Measurements from ENCODE around the gene ZNF554. TPM values are rescaled to one million over a fixed set of nuclear protein-coding genes. Genes with fewer than 3 reads are reported as not detected.

The ZNF554 gene
- total and polyA plus RNA-seq, 2 of the 8 experiments (the other 6 are each of a cell fraction or from before 2014, with no cell fraction given), result 1.8 to 5.7 TPM

DNA sequence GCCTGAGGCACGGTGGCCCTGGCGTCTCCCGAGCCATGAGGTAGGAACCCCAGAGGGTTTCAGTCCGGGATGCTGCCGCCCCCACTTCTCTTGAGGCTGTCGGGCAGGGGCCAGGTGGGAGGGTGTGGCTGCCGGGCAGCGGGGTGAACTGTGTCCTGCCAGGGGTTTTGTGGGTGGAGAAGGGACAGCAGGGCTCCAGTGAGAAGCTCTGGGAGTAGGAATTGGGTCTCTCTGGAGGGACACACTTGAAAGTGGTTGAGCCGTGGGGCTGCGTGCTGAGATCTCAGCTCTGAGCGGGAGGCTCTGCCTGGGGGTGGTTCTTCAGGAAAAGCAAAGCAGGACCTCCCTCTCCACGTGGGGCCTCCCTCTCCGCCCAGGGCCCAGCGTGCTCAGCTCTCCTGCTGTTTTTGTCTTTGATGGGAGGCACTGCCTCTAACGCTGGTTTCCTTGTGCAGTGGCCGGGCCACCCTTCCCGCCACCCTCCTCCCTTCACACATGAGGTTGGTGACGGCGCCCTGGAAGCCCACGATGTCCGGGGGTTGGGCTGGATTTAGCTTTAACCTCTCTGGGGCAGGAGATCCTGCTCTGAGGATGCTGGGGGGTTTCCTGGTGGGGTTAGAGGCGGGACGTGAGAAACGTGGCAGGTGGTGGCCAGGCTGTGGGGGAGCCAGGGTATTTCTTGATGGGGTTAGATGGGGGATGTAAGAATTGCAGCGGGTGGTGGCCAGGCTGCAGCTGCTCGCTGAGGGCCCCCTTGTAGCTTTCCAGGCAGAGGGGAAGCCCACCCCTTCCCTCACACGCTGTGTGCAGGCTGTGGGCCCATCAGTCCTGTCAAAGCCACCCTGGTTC lies 15.3 kb upstream of the ZNF554 start:
- Histone ChIP-seq H2BK120ac (replicated peaks; ENCODE audit: low read depth, low read length) (no peak overlapping the region), H3K27ac (ENCODE audit: low read depth, low read length) (no peak overlapping the region), H4K5ac (ENCODE audit: insufficient read length, low read depth, low read length) (no peak overlapping the region), H3K56ac (replicated peaks; ENCODE audit: insufficient read length, low read depth, low read length) (no peak overlapping the region), H3K23me2 (ENCODE audit: low read depth, low read length) (peaks cover 7% of the 10 kb centered on the region; the same call in 1 of the 2 replicates), H3K14ac (ENCODE audit: insufficient read length) (no peak overlapping the region), H3K23ac (ENCODE audit: insufficient read length) (no peak overlapping the region), H4K91ac (replicated peaks; ENCODE audit: insufficient read length, low read length) (no peak overlapping the region), H3K27me3 (replicated peaks in 1 of 4; ENCODE audit: control insufficient read depth in 3 of 4, extremely low read depth in 1 of 4, insufficient read depth in 3 of 4, low read length in 3 of 4) (no peaks in the 10 kb centered on the region), H3K4me1 (replicated peaks in 1 of 4; ENCODE audit: control insufficient read depth in 3 of 4, insufficient read depth in 4 of 4, low read length in 3 of 4) (no peaks in the 10 kb centered on the region; a peak in 1 of 7 replicates), H3K4me3 (ENCODE audit: extremely low read depth in 1 of 4, insufficient read depth in 2 of 4, low read depth in 3 of 4, low read length in 4 of 4) (no peak overlapping the region), H3K79me2 (ENCODE audit: control insufficient read depth in 1 of 2, insufficient read depth in 2 of 2, low read length in 2 of 2) (no peaks in the 10 kb centered on the region), H2BK5ac (ENCODE audit: low read depth, low read length) (no peak overlapping the region), H2BK15ac (ENCODE audit: low read length) (no peak overlapping the region), H3K36me3 (ENCODE audit: control insufficient read depth in 2 of 4, insufficient read depth in 4 of 4, low read length in 3 of 4) (peaks cover 9 to 68% (median 50%) of the 10 kb centered on the region in 4 experiments; a peak in 7 of 8 replicates), H3K18ac (ENCODE audit: extremely low read depth, low read length) (no peak overlapping the region), H2AFZ (ENCODE audit: low read length) (no peak overlapping the region), H3K9ac (replicated peaks in 1 of 4; ENCODE audit: extremely low read depth in 1 of 4, low read depth in 3 of 4, low read length in 3 of 4) (no peak overlapping the region), H2AK5ac (ENCODE audit: low read depth, low read length) (no peak overlapping the region), H4K20me1 (replicated peaks in 1 of 2; ENCODE audit: control insufficient read depth in 1 of 2, insufficient read depth in 2 of 2, low read length in 2 of 2) (peaks cover 7 to 32% of the 10 kb centered on the region in 2 experiments), H4K8ac (ENCODE audit: extremely low read depth, insufficient read depth, low read length) (no peak overlapping the region), H2BK12ac (ENCODE audit: low read depth, low read length) (no peak overlapping the region), H2BK20ac (ENCODE audit: low read length) (no peak overlapping the region), H3K4me2 (ENCODE audit: insufficient read depth in 1 of 2, low read depth in 2 of 2, low read length in 2 of 2) (no peak overlapping the region), H3K9me3 (ENCODE audit: insufficient read depth in 2 of 2, low read depth in 1 of 2, low read length in 1 of 2) (no peaks in the 10 kb centered on the region), H3K79me1 (ENCODE audit: low read depth, low read length) (peaks cover 11% of the 10 kb centered on the region), H3K4ac (replicated peaks; ENCODE audit: insufficient read length, low read depth, low read length) (no peak overlapping the region)
- FAIRE-seq (no peak), DNase-seq (ENCODE audit: low read depth in 1 of 2, low spot score in 2 of 2) (no peak)
- 93% methylated on average over 25 of the region's 27 CpGs; no CpG with 5 or more reads in 1 of the 2 experiments for WGBS, 2 experiments (ENCODE audit: extremely low coverage in 1 of 2, insufficient coverage in 1 of 2, insufficient read length in 1 of 2, insufficient replicate concordance in 2 of 2, low coverage in 1 of 2, low lambda C conversion rate in 2 of 2, missing lambda C conversion rate in 1 of 2)
- CTCF ChIA-PET (ENCODE audit: partially characterized antibody), result interaction anchor here (0.6 to 1.1 kb wide), 2 partner anchors 15 to 121 kb away, joined by 3 read pairs; no protein-coding TSS in a partner anchor
- POLR2A ChIA-PET (ENCODE audit: partially characterized antibody), result interaction anchor here (1.5 to 2.0 kb wide), 2 partner anchors 10 to 76 kb away, joined by 3 to 10 read pairs; no protein-coding TSS in a partner anchor
- TF ChIP-seq RBBP5 (IDR thresholded peaks at IDR 0.05; ENCODE audit: borderline replicate concordance, low read depth, low read length) (no peak), POLR2A (IDR thresholded peaks at IDR 0.05; ENCODE audit: control extremely low read depth in 1 of 2, low read depth in 2 of 2, low read length in 2 of 2) (no peak), RNF2 (IDR thresholded peaks at IDR 0.05; ENCODE audit: borderline replicate concordance, low read depth, low read length, missing control alignments, poor library complexity, severe bottlenecking) (no peak), CBX5 (IDR thresholded peaks at IDR 0.05; ENCODE audit: low read depth, low read length) (no peak), CEBPB (IDR thresholded peaks at IDR 0.05; ENCODE audit: low read depth, low read length) (no peak), SIX5 (IDR thresholded peaks at IDR 0.05; ENCODE audit: low read depth, low read length) (no peak), ASH2L (IDR thresholded peaks at IDR 0.05; ENCODE audit: low read length) (no peak), TBP (IDR thresholded peaks at IDR 0.05; ENCODE audit: low read depth, low read length) (no peak), MAFK (IDR thresholded peaks at IDR 0.05; ENCODE audit: low read depth, low read length) (no peak), POU5F1 (IDR thresholded peaks at IDR 0.05; ENCODE audit: low read depth, low read length) (no peak)
- TF ChIP-seq, protein P1, sequence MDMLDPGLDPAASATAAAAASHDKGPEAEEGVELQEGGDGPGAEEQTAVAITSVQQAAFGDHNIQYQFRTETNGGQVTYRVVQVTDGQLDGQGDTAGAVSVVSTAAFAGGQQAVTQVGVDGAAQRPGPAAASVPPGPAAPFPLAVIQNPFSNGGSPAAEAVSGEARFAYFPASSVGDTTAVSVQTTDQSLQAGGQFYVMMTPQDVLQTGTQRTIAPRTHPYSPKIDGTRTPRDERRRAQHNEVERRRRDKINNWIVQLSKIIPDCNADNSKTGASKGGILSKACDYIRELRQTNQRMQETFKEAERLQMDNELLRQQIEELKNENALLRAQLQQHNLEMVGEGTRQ (IDR thresholded peaks at IDR 0.05; ENCODE audit: low read length), result no peak
